ENCODE data around the gene ASIP. TPM values are rescaled to one million over a fixed set of nuclear protein-coding genes. Genes with fewer than 3 reads are reported as not detected.

The ASIP gene
- total and polyA plus RNA-seq, 2 of the 13 experiments (the other 11 are each of a cell fraction or from before 2014, with no cell fraction given), result not detected

DNA sequence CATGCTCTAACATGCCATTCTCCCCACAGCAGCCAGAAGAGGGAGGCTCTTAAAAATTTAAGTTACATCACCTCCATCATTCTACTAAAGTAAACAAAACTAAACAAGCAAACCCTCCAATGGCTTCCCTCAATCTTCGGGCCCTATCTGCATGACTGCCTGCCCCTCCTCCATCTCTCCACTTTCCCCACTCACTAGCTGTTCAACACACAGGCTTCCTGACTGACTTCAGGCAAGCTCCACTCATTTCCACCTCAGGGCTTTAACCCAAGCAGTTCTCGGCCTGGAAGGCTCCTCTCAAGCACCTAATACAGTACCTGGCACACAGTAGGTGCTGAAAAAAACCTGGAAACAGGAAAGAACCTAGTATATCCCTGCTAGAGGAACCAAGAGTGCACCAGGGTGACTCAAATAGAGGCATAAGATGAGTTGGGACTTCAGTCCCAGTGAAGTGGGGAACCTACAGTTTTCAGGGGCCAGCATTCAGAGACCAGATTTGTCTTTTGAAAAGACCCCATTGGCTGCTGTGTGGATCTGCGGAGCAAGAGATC is 59.1 kb downstream of the ASIP start (continued):
- TF ChIP-seq, protein P1, sequence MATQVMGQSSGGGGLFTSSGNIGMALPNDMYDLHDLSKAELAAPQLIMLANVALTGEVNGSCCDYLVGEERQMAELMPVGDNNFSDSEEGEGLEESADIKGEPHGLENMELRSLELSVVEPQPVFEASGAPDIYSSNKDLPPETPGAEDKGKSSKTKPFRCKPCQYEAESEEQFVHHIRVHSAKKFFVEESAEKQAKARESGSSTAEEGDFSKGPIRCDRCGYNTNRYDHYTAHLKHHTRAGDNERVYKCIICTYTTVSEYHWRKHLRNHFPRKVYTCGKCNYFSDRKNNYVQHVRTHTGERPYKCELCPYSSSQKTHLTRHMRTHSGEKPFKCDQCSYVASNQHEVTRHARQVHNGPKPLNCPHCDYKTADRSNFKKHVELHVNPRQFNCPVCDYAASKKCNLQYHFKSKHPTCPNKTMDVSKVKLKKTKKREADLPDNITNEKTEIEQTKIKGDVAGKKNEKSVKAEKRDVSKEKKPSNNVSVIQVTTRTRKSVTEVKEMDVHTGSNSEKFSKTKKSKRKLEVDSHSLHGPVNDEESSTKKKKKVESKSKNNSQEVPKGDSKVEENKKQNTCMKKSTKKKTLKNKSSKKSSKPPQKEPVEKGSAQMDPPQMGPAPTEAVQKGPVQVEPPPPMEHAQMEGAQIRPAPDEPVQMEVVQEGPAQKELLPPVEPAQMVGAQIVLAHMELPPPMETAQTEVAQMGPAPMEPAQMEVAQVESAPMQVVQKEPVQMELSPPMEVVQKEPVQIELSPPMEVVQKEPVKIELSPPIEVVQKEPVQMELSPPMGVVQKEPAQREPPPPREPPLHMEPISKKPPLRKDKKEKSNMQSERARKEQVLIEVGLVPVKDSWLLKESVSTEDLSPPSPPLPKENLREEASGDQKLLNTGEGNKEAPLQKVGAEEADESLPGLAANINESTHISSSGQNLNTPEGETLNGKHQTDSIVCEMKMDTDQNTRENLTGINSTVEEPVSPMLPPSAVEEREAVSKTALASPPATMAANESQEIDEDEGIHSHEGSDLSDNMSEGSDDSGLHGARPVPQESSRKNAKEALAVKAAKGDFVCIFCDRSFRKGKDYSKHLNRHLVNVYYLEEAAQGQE (IDR thresholded peaks at IDR 0.05; ENCODE audit: borderline replicate concordance in 1 of 2, low read depth in 1 of 2, low read length in 2 of 2), result no peak
- TF ChIP-seq SAP130 (CRISPR knock-in tag; IDR thresholded peaks at IDR 0.05; ENCODE audit: low read depth) (peak; percentile 17; the same call in 1 of the 2 replicates), EZH2 (conservative IDR thresholded peaks at IDR 0.05; ENCODE audit: low read depth, low read length) (no peak), CHCHD3 (CRISPR knock-in tag; IDR thresholded peaks at IDR 0.05) (no peak), BCL6 (CRISPR knock-in tag; IDR thresholded peaks at IDR 0.05) (peak; percentile 7; the same call in 1 of the 2 replicates), RARA (CRISPR knock-in tag; IDR thresholded peaks at IDR 0.05) (no peak), TMF1 (CRISPR knock-in tag; IDR thresholded peaks at IDR 0.05; ENCODE audit: low read depth) (no peak), HMG20B (CRISPR knock-in tag; conservative IDR thresholded peaks at IDR 0.05) (no peak), ZNF350 (CRISPR knock-in tag; IDR thresholded peaks at IDR 0.05; ENCODE audit: borderline replicate concordance, low read depth) (no peak), HOXA5 (CRISPR knock-in tag; IDR thresholded peaks at IDR 0.05) (no peak), NFYB (CRISPR knock-in tag; IDR thresholded peaks at IDR 0.05) (peak; percentile 40), ZNF672 (CRISPR knock-in tag; IDR thresholded peaks at IDR 0.05) (no peak), AKAP8 (CRISPR knock-in tag; IDR thresholded peaks at IDR 0.05) (no peak), ZNF75D (CRISPR knock-in tag; IDR thresholded peaks at IDR 0.05; ENCODE audit: borderline replicate concordance) (no peak), ZNF230 (CRISPR knock-in tag; IDR thresholded peaks at IDR 0.05) (no peak)
- TF ChIP-seq, protein P2, sequence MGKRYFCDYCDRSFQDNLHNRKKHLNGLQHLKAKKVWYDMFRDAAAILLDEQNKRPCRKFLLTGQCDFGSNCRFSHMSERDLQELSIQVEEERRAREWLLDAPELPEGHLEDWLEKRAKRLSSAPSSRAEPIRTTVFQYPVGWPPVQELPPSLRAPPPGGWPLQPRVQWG (CRISPR knock-in tag; IDR thresholded peaks at IDR 0.05; ENCODE audit: borderline replicate concordance, low read depth), result no peak
- TF ChIP-seq, protein P3, sequence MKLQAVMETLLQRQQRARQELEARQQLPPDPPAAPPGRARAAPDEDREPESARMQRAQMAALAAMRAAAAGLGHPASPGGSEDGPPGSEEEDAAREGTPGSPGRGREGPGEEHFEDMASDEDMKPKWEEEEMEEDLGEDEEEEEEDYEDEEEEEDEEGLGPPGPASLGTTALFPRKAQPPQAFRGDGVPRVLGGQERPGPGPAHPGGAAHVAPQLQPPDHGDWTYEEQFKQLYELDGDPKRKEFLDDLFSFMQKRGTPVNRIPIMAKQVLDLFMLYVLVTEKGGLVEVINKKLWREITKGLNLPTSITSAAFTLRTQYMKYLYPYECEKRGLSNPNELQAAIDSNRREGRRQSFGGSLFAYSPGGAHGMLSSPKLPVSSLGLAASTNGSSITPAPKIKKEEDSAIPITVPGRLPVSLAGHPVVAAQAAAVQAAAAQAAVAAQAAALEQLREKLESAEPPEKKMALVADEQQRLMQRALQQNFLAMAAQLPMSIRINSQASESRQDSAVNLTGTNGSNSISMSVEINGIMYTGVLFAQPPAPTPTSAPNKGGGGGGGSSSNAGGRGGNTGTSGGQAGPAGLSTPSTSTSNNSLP (IDR thresholded peaks at IDR 0.05; ENCODE audit: low read depth, low read length), result no peak
- TF ChIP-seq, protein P4, sequence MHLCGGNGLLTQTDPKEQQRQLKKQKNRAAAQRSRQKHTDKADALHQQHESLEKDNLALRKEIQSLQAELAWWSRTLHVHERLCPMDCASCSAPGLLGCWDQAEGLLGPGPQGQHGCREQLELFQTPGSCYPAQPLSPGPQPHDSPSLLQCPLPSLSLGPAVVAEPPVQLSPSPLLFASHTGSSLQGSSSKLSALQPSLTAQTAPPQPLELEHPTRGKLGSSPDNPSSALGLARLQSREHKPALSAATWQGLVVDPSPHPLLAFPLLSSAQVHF (CRISPR knock-in tag; IDR thresholded peaks at IDR 0.05), result no peak
- TF ChIP-seq, protein P5, sequence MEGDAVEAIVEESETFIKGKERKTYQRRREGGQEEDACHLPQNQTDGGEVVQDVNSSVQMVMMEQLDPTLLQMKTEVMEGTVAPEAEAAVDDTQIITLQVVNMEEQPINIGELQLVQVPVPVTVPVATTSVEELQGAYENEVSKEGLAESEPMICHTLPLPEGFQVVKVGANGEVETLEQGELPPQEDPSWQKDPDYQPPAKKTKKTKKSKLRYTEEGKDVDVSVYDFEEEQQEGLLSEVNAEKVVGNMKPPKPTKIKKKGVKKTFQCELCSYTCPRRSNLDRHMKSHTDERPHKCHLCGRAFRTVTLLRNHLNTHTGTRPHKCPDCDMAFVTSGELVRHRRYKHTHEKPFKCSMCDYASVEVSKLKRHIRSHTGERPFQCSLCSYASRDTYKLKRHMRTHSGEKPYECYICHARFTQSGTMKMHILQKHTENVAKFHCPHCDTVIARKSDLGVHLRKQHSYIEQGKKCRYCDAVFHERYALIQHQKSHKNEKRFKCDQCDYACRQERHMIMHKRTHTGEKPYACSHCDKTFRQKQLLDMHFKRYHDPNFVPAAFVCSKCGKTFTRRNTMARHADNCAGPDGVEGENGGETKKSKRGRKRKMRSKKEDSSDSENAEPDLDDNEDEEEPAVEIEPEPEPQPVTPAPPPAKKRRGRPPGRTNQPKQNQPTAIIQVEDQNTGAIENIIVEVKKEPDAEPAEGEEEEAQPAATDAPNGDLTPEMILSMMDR (CRISPR knock-in tag; IDR thresholded peaks at IDR 0.05), result no peak
- TF ChIP-seq, protein P6, sequence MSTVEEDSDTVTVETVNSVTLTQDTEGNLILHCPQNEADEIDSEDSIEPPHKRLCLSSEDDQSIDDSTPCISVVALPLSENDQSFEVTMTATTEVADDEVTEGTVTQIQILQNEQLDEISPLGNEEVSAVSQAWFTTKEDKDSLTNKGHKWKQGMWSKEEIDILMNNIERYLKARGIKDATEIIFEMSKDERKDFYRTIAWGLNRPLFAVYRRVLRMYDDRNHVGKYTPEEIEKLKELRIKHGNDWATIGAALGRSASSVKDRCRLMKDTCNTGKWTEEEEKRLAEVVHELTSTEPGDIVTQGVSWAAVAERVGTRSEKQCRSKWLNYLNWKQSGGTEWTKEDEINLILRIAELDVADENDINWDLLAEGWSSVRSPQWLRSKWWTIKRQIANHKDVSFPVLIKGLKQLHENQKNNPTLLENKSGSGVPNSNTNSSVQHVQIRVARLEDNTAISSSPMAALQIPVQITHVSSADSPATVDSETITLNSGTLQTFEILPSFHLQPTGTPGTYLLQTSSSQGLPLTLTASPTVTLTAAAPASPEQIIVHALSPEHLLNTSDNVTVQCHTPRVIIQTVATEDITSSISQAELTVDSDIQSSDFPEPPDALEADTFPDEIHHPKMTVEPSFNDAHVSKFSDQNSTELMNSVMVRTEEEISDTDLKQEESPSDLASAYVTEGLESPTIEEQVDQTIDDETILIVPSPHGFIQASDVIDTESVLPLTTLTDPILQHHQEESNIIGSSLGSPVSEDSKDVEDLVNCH (CRISPR knock-in tag; IDR thresholded peaks at IDR 0.05), result no peak

Measured in HepG2 (cell line).